VCaP (cell line): ENCODE results near the gene CGB7.

Source experiments
- H3K27ac ChIP-seq: fragments of 450-650 bp; 2 replicates; pipeline ENCODE4 v1.5.1; 2017
- CTCF ChIP-seq: fragments of 450-650 bp; conservative IDR thresholded peaks from 2 replicates; pipeline ENCODE4 v1.5.1; 2017; ENCODE audit warnings: mild to moderate bottlenecking, moderate library complexity

The CGB7 gene

GRCh38 chr19:49016067-49016839, 41.3 kb downstream of the CGB7 start:
- no peak overlapping the region for H3K27ac ChIP-seq
- TF ChIP-seq CTCF: no peak

GRCh38 chr19:49014870-49015255, 42.7 kb downstream of the CGB7 start:
- no peak overlapping the region for H3K27ac ChIP-seq
- no peak for TF ChIP-seq CTCF

DNA sequence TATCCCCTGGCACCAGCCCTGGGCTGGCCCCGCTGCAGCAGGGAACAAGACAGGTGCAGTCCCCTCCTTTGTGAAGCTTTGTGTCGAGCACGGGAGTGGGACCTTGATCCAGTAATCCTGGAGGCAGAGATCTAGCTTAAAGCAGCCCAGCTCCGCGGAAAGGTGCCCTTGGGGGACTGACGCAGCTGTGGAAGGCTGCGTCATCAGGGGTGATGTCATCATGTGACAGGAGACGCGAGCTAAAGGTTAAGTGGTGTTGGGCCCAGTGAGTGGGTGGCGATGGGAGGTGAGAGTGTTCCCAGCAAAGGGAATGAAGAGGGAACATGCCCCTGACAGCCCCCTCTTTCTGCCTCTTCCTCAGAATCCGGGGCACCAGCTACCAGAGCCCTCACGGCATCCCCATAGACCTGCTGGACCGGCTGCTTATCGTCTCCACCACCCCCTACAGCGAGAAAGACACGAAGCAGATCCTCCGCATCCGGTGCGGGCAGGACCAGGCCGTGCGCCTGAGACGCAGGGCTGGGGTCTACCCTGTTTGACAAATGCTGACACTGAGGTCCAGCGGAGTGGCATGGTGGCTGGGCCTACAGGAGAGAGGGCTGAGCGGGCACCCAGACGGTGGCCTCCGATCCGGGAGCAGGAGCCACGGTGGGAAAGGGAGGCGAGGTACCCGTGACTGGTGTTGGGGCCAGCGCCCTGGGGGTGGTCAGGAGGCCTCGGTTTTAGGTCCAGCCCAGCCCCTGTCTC, 43.3 kb downstream of the CGB7 start:
- no peak for TF ChIP-seq CTCF
- no peak overlapping the region for H3K27ac ChIP-seq

- no peak overlapping the region for H3K27ac ChIP-seq
- no peak for TF ChIP-seq CTCF
Observed at GRCh38 chr19:49011194-49011593, 46.4 kb downstream of the CGB7 start.

- TF ChIP-seq CTCF: no peak
Observed at GRCh38 chr19:49010453-49010852, 47.1 kb downstream of the CGB7 start.

DNA sequence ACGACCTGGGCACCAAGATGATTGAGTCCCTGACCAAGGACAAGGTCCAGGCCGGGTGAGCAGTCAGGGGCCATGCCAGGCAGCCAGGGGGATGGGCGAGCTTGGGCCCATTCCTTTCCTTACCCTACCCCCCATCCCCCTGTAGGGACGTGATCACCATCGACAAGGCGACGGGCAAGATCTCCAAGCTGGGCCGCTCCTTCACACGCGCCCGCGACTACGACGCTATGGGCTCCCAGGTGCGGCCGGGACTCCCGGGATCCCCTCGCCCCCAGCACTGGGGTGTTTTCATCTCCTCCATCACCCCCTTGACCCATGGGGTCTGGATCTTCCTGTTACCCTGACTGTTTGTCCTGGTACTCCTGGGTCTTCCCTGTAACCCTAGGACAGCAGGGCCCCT, 47.7 kb downstream of the CGB7 start:
- H3K27ac ChIP-seq: no peak overlapping the region
- TF ChIP-seq CTCF: no peak

More at GRCh38 chr19:49010453-49010852, 47.1 kb downstream of the CGB7 start:
- H3K27ac ChIP-seq: no peak overlapping the region

DNA sequence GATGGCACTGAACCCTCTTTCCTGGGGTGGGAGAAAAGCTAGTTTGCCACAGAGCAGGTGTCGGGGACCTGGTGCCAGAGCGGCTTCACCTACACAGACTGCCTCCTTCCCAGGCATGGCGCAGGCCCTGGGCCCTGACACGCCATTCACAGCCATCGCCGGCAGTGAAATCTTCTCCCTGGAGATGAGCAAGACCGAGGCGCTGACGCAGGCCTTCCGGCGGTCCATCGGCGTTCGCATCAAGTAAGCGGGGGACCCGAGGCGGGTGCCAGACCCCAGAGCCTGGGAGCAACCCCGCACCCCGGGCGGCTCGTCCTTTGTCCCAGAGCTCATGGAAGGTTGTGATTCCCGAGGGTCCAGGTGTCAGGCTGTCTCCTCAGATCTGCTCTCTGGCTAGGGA, 50.6 kb downstream of the CGB7 start:
- no peak overlapping the region for H3K27ac ChIP-seq
- TF ChIP-seq CTCF: no peak
